Renal cortical epithelial cell (primary cell): Measurements from ENCODE around the gene B4GALNT3. TPM values are rescaled to one million over a fixed set of nuclear protein-coding genes. Genes with fewer than 3 reads are reported as not detected.
"Not testable (repeated sequence)": the region's sequence is repeated elsewhere in the genome, so short reads cannot be mapped to it uniquely, and the experiment has no call there.

Experiments used
- DNase-seq: peaks from one replicate; pipeline ENCODE4 v3.0.0-alpha.2; 2011; ENCODE audit warnings: low read depth
- total RNA-seq: library from RNA; depleted of rRNA; stranded (reverse); fragments of >200 nt; gene quantifications from 2 replicates; pipeline ENCODE4 v1.2.3, GENCODE V29; 2014

Gene B4GALNT3
- total RNA-seq = 0.94 and 3.1 TPM in 2 replicates

DNA sequence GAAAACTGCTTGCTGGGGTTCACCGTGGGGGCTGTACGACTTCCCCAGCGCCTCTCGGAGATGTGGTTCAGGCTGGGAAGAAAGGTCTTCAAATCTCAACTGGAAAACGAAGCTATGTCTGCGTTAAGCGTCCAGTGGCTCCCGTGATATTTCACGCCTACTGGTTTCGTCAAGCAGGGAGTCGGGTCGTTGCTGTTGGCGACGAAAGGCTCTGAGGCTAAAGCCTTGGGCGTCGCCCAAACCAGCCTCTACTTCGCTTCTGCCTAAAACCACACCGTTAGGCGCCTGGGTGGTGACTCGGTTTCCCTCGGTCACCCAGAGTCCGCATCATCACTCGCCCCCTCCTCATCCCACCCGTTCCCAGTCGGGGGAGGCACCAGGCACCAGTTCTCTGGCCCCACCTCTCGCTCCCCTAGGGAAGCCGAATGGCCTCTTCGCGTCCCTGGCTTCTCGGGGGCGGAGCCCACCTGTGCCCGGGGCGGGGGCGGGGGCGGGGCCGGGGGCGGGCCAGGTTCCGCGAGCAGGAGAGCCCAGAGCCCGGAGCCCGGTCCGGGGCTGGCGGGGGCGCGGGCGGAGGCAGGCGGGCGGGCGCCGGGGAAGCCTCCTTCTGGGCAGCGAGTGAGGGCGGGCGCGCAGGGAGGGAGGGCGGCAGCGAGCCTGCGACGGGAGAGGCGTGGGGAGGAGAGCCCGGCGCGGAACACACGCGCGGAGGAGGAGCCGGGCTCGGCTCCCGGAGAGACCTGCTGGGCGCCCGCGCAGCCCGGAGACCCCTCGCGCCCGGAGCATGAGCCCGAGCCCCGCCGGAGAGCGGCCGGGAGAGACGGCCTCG is at the start of gene B4GALNT3:
Gene B4GALNT3, plus strand, starts transcription at position 510 of the 829 bp plus-strand sequence. CDS start 438 bp downstream, outside the sequence.
- peak; percentile 22 for DNase-seq

DNA sequence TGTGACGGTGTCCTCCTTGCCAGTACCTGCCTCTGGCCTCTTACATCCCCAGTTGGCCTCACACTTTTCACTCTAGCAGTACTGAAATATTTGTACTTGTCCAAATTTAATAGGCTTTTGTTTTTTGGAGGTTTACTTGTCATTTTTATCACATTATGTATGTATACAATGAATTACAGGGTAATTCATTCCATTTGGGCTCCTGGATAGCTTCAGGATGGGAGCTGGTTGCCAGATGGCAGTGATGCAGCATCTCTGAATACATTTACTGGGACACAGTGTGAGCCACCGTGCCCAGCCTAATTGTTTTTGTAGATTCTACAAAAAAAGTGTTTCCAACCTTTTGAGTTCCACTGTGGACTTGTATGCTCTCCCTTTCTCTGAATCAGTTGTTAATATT is 44.9 kb upstream of the B4GALNT3 start:
- no peak for DNase-seq

DNA sequence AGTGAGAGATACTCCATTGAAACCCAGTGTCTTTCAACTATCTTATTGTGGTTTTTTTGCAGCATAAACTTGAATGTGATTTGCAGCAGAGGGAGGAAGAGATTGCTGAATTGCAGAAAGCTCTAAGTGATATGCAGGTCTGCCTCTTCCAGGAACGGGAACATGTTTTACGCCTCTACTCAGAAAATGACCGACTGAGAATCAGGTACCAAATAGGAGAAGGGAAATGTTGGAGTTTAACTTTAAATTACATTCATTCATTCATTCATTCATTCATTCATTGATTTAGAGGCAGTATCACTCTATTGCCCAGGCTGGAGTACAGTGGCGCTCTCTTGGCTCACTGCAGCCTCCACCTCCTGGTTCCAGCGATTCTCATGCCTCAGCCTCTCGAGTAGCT is 41.3 kb upstream of the B4GALNT3 start:
- DNase-seq = no peak

DNA sequence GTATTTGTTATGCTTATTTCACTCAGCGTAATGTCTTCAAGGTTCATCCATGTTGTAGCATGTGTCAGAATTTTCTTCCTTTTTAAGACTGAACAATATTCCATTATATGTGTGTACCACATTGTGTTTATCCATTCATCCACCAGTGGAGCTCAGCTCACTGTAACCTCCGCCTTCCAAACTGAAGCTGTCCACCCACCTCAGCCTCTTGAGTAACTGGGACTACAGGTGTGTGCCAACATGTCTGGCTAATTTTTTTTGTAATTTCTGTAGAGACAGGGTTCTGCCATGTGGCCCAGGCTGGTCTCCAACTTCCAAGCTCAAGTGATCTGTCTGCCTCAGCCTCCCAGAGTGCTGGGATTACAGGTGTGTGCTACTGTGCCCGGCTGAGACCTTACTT is 37.2 kb upstream of the B4GALNT3 start:
- DNase-seq = no peak

DNA sequence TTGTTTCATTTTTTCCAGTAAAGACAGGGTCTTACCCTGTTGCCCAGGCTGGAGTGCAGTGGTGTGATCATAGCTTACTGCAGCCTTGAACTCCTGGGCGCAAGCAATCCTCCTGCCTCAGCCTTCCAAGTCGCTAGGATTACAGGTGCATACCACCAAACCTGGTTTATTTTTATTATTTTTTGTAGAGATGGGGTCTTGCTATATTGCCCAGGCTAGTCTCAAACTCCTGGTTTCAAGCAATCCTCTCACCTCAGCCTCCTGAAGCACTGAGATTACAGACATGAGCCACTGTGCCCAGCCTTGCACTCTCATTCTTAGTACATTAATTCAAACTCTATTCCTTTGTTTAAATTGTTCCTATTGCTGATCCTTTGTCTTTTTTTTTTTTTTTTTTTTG is 24.0 kb upstream of the B4GALNT3 start:
- not testable (repeated sequence) for DNase-seq

DNA sequence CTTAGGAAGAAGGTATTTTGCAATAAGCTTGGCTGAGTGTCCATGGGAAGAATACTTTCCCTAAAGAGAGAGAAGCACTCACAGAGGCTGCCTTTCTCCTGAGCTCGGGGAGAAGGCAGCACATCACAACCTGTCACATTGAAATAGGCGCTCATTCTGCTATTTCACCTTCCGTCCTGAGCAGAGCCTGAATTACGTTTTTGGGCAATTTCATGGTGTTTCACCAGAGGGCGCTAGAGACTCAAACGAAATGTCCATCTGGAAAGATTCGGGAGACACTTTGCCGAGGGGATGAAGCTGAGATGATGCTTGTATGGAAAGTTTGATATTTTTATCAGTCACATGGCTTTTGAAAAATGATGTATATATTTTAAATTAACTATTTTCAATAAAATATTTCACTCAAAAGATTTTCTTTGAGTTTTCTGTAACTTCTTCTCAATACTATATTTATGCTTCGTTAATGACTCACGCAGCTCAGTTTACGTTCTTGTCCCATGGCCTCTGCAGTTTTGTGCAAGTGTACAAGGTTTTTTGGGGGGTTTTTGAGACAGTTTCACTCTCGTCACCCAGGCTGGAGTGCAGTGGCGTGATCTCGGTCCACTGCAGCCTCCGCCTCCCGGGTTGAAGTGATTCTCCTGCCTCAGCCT is 17.4 kb upstream of the B4GALNT3 start:
- peak; percentile 31 for DNase-seq

DNA sequence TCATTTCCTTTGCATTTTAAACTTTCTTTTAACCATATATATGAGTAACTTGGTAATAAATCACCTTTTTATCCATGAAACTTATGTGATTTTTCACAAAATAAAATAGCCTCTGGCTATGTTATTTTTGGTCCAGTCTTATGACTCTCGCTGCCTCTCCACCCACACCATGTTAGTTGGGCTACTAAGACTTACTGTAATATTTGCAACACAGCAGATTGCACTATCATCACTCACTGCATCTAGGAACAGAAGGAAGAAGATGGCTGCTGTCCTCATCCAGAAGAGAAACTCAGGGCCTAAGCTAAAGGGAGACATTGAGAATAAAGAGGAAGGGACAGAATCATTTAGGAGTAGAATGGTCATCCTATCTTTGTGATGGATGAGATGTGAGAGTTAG is 12.6 kb upstream of the B4GALNT3 start:
- DNase-seq = no peak

DNA sequence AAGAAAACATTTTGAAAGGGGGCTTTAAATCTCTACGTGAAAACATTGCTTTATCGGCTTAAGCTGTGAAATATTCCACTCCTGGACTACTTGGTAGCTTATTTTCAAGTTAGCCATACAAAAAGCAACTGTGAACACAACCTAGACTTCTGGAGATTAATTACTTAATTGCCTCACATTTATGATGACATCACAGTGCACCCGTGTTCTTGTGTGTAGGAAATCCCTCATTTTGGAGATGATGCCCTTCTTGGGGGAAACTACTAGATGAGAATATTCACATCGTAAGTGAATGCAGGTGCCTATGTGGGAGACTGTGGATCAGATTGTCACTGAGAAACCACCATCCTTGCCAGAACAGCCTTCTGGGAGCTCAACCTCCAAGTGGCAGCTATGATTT is 10.5 kb upstream of the B4GALNT3 start:
- DNase-seq = no peak

DNA sequence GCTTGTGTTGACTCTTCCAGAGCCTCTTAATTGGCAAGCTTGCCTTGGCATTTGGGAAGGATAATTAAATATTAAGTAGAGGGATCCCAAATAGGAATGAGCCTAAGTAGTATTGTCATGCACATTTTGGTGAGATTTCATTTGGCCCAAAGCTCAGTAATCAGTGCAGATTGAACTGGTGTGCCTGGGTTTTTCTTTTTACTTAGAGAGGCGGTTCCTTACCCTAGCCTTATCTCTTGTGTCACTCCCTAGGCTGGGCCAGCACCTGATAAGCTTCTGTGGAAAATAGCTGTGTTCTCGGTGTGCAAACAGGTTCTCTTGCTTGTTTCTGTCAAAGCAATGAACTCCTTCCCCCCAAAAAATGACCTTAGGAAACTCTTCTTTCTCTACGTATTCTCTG is 9.3 kb upstream of the B4GALNT3 start:
- no peak for DNase-seq

DNA sequence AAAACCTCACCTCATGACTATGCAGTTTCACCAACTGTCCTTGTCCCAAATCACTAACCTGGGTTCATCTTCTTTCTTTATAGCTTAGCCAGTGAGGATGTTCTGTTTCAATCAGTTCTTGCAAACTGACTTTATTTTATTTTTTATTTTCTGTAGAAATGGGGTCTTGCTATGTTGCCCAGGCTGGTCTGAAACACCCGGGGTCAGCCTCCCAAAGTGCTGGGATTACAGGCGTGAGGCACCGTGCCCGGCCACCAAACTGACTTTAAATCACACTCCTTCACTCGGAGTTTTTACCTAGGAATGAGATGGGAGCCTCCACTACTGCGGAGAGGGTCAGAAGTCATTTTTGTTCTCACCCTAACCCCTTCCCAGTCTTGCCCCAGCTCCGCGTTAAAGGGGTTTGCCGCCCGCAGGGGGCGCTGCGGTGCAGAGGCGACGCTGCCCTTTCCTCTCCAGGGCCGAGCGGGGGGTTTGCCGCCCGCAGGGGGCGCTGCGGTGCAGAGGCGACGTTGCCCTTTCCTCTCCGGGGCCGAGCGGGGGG is 7.0 kb upstream of the B4GALNT3 start:
- DNase-seq = no peak

DNA sequence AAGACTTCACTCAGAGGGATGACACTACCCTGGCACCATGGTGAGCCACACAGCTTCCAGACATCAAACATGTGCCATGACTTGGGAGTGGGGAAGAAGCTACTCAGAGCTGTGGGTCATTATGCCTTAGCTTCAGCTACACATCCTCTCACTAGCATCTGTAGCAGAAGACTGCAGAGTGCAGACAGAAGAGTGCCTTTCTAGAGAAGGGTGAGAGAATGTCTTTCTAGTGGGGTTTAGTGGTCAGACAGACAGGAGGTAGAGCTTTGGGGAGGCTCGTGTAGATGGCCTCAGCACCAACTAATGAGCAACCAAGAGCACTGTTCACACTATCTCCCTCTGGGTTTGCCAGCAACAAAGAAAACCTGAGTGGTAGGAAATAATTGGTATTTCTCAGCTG is 4.9 kb upstream of the B4GALNT3 start:
- DNase-seq = no peak

DNA sequence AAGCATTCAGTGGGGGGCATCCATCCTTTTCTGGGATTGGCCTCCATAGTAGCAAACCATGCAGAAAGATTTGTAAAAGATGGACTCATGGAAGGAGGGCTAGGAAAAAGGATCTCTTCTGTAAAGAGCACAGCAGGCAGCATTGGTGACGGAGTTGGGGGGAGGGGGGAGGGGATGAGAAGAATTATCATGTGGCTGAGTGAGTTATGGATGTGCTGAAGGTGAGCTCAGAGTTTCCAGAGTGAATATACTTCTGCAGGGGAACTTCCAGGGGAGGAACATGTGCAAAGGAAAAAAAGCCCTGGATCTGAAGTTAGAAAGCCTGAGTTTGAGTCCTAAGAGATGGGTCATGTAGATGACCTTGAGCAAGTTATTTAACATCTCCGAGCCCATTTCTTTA is 3.9 kb upstream of the B4GALNT3 start:
- DNase-seq = no peak

DNA sequence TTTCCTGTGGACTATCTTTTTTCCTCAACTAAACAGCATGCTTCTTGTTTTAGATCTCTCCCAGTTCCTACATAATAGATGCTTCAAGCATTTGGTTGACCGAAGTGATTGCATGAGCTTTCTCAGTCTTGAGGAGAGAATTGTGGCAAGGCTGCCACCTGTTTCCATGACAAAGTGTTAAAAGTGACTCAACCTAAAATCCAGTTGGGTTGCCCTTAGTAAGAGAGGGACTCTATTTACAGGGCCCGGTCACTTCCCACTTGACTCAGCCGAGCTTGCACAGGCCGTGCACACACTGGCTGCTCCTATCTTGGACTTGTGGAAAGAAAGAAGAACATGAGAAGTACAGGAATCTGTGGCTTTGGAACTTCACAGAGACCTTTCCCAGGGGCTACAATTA is 2.1 kb upstream of the B4GALNT3 start:
- DNase-seq = no peak

DNA sequence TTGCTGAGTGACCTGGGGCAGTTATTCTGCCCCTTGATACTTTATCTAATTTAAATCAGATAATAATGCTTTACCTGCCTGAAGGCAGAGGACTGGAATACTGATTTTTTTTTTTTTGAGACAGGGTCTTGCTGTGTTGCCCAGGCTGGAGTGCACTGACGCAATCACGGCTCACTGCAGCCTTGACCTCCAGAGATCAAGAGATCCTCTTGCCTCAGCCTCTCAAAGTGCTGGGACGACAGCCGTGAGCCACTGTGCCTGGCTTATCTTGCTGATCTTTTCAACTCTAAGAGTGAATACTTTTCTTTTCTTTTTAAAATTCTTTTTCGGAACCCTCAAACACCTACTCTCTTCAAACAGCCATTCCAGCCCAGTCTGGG is 699 bp upstream of the B4GALNT3 start:
- no peak for DNase-seq

DNA sequence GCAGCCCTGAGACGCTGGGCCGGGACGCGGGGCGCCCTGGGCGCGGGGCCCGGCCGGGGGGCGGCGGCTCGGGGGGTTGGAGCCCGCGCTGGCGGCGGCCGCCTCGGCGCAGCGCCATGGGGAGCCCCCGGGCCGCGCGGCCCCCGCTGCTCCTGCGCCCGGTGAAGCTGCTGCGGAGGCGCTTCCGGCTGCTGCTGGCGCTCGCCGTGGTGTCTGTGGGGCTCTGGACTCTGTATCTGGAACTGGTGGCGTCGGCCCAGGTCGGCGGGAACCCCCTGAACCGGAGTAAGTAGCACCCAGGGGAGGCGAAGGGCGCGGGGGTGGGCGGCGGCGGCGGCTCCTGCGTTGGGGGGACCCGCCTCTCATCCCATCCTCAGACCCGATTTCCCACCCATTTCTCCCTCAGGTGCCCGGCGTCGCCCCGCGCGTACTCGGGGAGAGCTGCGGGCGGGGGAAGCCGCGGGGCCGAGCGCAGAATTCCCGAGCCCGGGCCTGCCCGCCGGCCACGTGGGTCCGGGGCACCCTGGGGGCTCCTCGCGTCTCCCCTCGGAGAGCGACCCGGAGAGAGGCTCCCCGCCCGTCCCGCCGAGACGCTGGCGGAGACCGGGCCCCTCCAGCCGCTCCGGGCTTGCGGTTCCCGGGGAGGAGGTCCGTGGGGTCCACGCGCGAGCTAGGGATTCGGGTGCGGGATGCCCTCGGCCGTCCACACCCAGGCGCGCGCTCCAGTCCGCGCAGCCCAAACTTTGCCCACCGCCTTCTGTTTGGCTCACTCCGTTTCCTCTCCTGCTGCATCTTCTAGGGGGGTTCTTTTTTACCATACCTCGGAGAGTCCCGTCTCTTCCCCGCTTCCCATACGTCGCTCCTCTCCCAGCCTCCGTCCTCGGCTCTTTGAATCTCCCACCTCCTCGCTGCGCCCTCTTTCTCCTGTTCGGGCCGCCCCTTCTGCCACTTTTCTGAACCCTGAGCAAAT is 807 bp downstream of the B4GALNT3 start:
- no peak for DNase-seq

DNA sequence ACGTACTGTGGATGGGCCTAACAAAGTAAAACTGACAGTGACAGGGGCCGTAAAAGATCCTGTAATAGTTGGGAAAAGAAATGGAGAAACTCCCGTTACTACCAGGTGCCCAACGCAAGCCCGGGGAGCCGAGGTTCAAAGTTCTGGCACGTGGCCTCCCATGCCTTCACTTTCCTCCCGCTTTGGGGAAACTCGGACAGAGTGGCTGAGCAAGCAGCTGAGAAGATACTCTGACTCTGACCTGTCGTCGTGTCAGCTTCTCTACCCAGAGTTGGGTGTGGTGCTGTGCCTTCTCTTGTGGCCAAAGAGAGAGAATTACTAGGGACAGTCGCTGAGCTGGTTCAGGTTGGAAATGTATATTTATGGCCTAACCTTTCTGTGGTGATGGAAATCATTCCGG is 1.7 kb downstream of the B4GALNT3 start:
- no peak for DNase-seq

DNA sequence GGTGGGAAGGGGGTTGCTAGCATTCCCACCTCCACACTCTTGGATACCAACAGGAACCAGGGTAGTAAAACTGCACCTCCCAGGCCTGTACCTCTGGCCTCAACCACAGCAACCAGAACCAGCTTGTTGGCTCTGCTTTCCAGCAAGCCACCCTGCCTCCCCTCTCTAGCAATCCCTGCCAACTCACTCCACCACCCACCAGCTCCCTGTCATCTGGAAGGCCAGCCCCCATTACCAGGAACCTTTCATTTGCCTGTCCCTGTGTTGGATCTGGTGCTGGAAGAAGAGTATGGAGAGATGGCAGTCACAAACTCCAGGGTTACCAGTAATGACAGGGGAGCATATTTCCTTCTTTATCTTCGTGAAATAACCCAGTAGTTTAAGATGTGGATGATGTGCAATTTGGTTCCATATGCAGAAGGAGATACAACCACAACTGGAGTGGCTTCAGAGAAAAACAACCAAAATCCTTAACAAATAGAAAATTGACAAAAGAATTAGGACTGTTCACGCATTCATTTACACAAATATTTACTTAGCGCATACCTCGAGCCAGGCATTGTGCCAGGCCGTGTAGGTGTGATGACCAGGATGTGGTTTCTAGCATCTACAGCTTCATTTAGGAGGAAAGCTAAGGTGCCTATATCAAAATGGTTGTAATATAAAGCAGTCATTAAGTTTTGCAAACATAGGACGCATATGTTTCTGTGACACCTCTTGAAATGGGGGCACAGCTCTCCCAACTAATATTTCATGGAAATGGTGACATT is 3.4 kb downstream of the B4GALNT3 start:
- DNase-seq = peak; percentile 53

DNA sequence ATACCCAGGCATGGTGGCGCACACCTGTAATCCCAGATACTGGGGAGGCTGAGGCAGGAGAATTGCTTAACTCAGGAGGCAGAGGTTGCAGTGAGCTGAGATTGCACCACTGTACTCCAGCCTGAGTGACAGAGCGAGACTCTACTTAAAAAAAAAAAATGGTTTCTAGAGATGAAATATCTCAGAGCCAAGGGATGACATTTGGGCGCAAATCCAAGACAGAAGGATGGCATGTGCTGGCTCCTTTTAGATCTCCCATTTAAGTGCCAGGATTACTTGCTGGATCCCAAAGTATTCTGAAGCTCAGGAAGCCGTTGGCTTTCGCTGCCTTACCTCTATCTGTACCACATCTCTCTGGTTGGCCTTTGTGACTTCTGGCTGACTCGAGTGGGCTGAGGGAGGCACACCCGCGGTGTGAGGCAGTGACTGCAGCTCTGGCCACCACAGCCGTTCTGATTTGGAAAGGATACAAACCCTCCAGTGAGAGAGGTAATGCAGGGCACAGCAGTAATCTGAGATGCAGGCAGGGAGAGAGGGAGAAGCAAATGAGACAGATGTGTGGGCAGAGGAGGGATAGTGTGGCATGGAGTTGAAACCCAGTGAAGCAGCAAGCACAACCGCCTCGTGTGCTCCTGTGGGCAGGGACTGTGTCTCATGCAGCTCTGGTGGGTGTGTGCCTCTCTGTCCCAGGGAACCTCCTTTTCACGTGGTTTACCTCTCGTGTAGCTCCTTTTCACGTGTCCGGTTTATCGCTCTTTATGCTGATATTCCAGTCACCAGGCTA is 4.9 kb downstream of the B4GALNT3 start:
- peak; percentile 63 for DNase-seq

DNA sequence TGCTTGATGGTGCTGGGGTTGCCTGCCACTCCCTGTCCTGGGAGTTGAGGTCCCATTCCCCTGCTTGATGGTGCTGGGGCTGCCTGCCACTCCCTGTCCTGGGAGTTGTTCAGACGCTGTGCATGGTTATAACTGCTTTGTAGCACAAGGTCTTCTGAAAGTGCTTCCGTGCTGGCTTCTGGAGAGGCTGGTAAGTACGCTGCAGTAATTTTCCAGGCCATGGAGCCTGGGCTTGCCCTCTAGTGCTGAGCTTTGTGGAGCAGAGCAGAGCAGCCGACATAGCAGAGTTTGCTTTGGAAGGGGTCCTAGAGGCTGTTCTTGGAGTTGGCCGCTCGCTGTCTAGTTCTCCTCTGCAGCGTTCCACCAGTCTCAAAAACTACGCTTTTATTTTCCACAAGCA is 6.3 kb downstream of the B4GALNT3 start:
- no peak for DNase-seq

DNA sequence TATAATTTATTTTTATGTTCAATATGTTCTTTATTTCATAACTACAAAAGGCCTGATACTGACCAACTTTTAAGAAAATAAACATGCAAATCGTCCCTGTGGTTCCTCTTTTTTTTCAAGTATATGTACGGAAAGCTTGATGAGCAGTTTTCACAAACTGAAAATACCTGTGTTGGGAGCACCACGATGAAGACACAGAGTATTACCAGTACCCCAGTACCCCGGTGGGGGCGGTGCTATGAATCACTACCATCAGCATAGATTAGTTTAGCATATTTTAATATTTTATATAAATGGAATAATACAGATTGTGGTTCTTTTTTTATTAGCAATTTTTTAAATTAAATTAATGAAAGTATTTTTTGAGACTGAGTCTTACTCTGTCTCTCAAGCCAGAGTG is 7.0 kb downstream of the B4GALNT3 start:
- DNase-seq = no peak
